ENCODE data around the gene RCN1.
"Not testable (repeated sequence)": the region's sequence is repeated elsewhere in the genome, so short reads cannot be mapped to it uniquely, and the experiment has no call there.

The RCN1 gene

GRCh38 chr11:32090545-32091370 lies at the start of gene RCN1:
TSS of gene RCN1 (plus strand) at chr11:32091074. CDS start at chr11:32091197, 123 bp downstream.
- DNase-seq: peak; percentile 36

GRCh38 chr11:32043737-32044136 lies 47.1 kb upstream of the RCN1 start:
- no peak for DNase-seq

- no peak for DNase-seq
Observed at GRCh38 chr11:32044158-32044863, 46.6 kb upstream of the RCN1 start.

- DNase-seq: no peak
Observed at GRCh38 chr11:32045456-32045855, 45.4 kb upstream of the RCN1 start.

DNA sequence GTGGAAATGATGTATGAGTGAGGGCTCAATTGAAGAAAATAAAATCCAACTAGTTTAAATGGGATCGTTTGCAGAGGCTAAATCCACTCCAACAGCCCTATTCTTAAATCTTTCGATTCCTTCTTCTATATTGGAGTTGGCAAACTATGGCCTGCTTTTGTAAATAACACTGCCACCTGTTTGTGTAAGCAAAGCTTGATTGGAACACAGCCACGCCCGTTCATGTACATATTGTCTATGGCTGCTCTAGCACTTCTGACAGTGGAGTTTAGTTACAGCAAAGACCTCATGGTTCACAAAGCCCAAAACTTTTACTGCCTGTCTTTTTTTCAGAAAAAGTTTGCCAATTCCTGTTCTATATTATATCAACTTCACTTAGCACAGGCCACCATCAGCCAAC lies 40.6 kb upstream of the RCN1 start:
- no peak for DNase-seq

DNA sequence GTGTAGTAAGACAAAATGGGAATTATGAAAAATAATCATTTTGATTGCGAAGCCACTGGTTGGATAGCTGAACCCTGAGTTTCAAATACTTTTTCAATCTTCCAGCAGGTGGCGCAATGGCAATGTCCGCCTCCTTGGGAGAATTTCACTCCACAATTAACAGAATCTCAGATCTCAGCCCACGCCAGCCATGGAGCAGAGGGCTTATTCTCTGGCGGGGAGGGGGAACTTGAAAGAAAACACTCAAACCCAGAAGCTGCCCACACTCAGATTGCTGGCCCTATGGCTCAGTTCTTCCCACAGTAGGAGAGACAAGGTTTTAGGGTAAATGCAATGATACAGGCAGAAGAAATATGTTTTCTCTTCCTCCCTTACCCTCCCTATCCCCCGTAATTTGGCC lies 38.7 kb upstream of the RCN1 start:
- peak; percentile 42 for DNase-seq

DNA sequence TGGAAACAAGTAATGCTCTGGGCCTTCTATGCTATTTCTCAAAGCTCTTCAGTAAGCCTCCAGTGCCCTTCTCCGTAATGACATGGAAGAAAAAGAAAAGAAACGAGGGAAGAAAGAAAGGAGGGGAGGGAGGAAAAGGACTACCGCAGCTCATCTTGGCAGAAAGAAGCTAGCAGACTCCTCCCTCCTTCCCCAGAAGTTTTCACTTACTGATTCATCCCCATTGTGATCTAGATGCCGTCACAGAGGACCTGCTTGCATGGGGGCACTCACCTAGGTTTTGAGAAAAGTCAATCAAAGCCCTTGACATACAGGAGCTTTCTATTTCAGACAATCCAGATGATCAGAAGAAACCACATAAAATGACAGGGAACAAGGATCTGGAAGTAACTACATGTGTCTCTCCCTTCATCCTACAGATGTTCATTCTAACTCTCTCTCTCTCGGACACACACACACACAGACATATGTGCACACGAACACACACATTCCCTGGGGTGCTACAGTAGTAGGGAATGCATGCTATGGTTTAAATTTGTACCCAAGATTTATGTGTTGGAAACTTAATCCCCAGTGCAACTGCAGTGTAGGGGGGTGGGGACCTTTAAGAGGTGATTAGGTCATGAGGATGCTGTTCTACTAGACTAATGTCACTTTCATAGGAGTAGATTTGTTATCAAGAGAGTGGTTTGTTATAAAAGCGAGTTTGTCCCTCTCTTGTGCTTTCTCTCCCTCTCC lies 37.6 kb upstream of the RCN1 start:
- DNase-seq: no peak

GRCh38 chr11:32055861-32056260 lies 35.0 kb upstream of the RCN1 start:
- no peak for DNase-seq

DNA sequence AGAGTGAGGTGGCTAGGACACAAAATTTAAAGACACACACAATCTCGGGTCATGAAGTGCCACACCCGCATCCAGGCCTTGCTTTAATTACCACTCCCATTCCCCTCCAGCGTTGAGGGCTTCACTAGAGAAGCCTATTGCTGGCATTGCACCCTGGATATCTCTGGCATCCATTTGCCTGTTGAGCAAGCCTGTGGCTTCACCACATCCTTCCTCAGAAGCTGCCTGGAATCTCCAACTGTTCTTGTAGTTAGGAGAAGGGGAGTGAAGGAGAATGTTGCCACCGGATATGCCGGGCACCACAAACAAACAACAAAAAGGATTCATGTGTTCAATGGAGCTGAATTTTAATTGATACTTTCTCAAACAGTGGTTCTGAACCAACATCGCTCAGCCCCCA lies 34.4 kb upstream of the RCN1 start:
- no peak for DNase-seq

- DNase-seq: no peak
Observed at GRCh38 chr11:32059686-32060462, 31.0 kb upstream of the RCN1 start.

GRCh38 chr11:32062540-32062939 lies 28.3 kb upstream of the RCN1 start:
- DNase-seq: no peak

DNA sequence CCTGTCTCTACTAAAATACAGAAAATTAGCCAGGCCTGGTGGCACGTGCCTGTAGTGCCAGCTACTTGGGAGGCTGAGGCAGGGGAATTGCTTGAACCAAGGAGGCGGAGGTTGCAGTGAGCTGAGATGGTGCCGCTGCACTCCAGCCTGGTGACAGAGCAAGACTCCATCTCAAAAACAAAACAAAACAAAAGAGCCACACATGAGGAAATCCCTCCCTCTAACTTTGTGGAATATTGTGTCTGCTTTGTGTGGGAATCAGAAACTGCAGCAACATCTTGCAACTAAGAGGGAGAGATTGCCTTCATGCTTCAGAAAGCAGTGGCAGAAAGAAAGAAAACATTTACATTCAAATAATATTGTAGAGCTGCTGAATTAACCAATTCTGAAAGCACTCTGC lies 27.8 kb upstream of the RCN1 start:
- DNase-seq: not testable (repeated sequence)

GRCh38 chr11:32065865-32066629 lies 24.8 kb upstream of the RCN1 start:
- DNase-seq: no peak

DNA sequence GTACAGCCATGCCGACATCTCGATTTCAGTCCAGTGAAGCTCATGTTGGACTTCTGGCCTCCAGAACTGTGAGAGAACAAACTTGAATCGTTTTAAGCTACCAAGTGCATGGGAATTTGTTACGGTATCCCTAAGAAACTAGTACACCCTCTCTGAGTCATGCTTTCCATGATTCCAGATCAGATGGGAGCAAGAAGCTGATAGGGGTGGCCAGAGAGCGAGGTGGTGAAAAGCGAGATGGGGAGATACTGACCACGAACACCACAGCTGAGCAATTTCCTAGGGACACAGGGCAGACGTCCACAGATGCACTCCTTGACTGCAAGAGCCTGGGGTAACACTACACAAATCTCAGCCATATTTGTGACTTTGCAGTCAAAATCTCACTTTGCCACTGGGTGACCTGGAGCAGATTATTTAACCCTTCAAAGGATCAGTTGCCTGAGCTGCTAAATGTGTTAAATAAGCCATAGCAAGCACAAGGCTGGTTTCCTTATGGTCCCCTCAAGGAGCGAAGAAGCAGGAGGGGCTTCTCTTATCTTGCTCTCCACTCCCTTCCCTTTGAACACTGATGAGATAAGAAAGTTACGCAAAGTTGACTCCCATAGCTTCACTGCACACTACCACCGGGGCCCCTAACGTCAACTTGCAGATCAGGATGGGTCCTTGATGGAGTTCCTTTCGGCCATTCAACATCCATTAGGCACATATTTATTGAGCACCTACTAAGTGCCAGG lies 22.6 kb upstream of the RCN1 start:
- no peak for DNase-seq

- DNase-seq: no peak
Observed at GRCh38 chr11:32069361-32070058, 21.4 kb upstream of the RCN1 start.

DNA sequence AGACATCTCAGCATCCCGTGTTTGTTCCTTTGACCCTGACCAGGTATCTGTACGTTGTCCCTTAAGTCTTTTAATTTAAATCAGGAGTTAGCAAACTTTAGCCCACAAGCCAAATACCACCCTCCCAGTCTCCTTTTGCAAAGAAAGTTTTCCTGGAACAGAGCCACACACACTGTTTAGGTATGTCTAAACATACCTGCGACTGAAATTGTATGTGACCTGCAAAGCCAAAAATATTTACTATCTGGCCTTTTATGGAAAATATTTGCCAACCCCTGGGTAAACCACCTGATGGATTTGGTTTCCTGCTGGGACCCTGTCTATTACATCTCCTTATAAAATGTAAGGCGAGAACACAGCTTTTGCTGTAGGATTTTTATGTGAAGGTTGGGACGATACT lies 20.2 kb upstream of the RCN1 start:
- no peak for DNase-seq

DNA sequence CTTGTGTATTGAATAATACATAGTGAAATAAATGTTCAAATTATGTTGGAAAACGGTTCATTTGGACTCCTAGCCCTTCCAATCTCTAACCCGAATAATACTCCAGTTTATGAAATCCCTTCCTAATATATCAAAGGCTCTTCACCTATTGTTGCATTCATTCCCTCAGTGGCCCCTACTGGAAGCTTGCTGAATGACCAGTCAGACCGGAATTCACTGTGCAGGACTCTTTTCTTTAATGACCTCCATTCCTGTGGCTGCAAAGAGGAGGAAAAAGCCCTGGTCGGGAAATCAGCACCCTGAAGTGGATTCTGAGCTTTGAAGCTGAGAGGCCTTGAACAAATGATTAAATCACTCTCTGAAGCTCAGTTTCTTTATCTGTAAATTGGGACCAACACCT lies 19.1 kb upstream of the RCN1 start:
- no peak for DNase-seq

DNA sequence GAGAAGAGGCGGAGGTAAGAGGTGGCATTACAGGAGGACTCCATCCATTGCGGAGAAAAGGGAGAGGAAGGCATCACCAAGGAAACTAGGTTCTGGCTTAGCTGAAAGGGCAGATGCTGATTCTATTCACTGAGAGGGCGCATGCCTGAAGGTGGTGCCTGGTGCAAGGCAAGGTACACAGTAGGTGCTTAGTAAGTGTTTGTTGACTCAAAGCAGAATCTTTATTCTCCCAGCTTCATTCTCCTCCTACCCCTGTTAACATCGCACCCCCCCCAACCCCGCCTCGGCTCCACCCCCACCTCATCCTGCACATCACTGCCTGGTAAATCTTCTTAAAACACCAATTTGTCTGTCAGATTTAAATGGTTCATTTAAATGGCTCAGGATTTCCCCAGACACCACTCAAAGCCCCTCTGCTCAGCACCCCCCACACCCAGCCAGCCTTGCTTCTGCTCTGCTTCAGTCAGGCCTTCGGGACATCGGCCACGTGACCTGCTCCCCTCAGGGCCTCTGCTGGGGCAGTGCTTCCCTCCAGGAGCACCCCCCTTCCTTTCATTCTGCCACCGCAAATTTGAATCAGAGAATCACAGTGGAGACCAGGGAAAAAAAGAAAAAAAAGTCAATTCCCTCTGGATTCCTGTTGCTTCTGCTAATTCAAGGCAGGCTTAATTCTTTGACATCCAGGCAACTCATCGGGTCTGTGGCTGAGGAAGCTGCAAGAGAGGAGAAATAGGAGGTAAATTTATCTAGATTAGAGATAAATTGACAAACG lies 17.8 kb upstream of the RCN1 start:
- no peak for DNase-seq

GRCh38 chr11:32073644-32074026 lies 17.2 kb upstream of the RCN1 start:
- DNase-seq: no peak

DNA sequence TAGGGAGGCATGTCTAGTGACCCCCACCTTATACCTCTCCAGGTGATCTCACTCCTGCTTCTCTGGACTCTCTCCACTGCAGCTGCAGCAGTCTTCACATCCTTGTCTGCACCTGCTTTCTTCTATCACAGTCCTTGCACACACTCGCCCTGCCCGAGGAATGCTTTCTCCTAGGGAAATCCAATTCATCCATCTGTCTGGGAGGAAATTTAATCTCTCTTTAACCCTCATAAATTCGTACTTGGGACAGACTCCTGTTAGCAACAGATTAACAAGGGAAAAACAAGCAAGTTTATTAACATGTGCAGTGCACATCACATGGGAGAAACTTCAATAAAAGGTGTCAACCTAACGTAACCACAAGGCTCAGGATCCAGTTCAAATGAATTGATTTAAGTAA lies 11.3 kb upstream of the RCN1 start:
- DNase-seq: no peak

Data from activated T-cell treated with anti-CD3 and anti-CD28 coated beads for 4 hours (primary cell).